A673 (cell line): Measurements from ENCODE around the gene NGB. TPM values are rescaled to one million over a fixed set of nuclear protein-coding genes. Genes with fewer than 3 reads are reported as not detected.

Experiments used
- BruUV-seq: library from RNA; stranded (reverse); fragments of 400-500 nt; replicated peaks from 2 replicates; lab custom pipeline; 2021; lab: Mats Ljungman, UMichigan
- CTCF ChIA-PET: fragments of 300-600 bp; sonication (Branson Sonifier 250); formaldehyde crosslinking; loops from one replicate; lab custom pipeline; 2022; ENCODE audit warnings: antibody characterized with exemption; lab: Charles Lee
- POLR2A ChIA-PET: fragments of 300-600 bp; sonication (Branson Sonifier 250); formaldehyde crosslinking; loops from one replicate; lab custom pipeline; 2022; ENCODE audit warnings: antibody characterized with exemption; ENCODE audit not compliant: low non-redundant PET; lab: Charles Lee
- DNase-seq: peaks from one replicate; pipeline ENCODE4 v3.0.0-alpha.2; 2015; ENCODE audit warnings: low spot score
- H3K27ac ChIP-seq: fragments of 200-600 bp; sonication (generic); 2 replicates; pipeline ENCODE4 v1.5.1; 2016; ENCODE audit warnings: mixed run types, low read depth, mild to moderate bottlenecking, mixed read lengths, antibody characterized with exemption, low read length; ENCODE audit not compliant: poor library complexity, severe bottlenecking
- H3K27me3 ChIP-seq: fragments of 200-600 bp; sonication (generic); replicated peaks from 2 replicates; pipeline ENCODE4 v1.6.1; 2017; ENCODE audit warnings: mixed run types, low read depth, mild to moderate bottlenecking, mixed read lengths, antibody characterized with exemption, low read length; ENCODE audit not compliant: insufficient read depth, poor library complexity
- H3K36me3 ChIP-seq: fragments of 200-600 bp; sonication (generic); 2 replicates; pipeline ENCODE4 v1.6.1; 2016; ENCODE audit warnings: mixed run types, mild to moderate bottlenecking, mixed read lengths, antibody characterized with exemption, low read length; ENCODE audit not compliant: insufficient read depth, poor library complexity, severe bottlenecking
- H3K4me1 ChIP-seq: fragments of 200-600 bp; sonication (generic); 2 replicates; pipeline ENCODE4 v1.6.1; 2017; ENCODE audit warnings: mixed run types, mild to moderate bottlenecking, mixed read lengths, antibody characterized with exemption, low read length; ENCODE audit not compliant: insufficient read depth, poor library complexity, severe bottlenecking
- H3K4me3 ChIP-seq: fragments of 200-600 bp; sonication (generic); 2 replicates; pipeline ENCODE4 v1.5.1; 2016; ENCODE audit warnings: low read depth, mixed run types, mild to moderate bottlenecking, mixed read lengths, low read length; ENCODE audit not compliant: poor library complexity, severe bottlenecking
- H3K9me3 ChIP-seq: fragments of 200-600 bp; sonication (generic); 2 replicates; pipeline ENCODE4 v1.6.1; 2016; ENCODE audit warnings: mixed run types, low read depth, mild to moderate bottlenecking, mixed read lengths, antibody characterized with exemption, low read length; ENCODE audit not compliant: poor library complexity, severe bottlenecking
- EZH2 ChIP-seq: fragments of 200-600 bp; sonication (generic); IDR thresholded peaks from 2 replicates; pipeline ENCODE4 v1.6.1; 2017; ENCODE audit warnings: borderline replicate concordance, low read depth, mild to moderate bottlenecking, mixed read lengths, antibody characterized with exemption, low read length; ENCODE audit not compliant: poor library complexity, severe bottlenecking
- intact Hi-C: fragments of 100-400 bp; cut with micrococcal nuclease; formaldehyde crosslinking; loops from one replicate; pipeline ENCODE4 v1.10.0; 2022; ENCODE audit not compliant: unreplicated experiment
- total RNA-seq: library from RNA; stranded (reverse); gene quantifications from 2 replicates; pipeline ENCODE4 v1.2.3, GENCODE V29; 2021
- TF ChIP-seq, protein P1 (sequence below): fragments of 300-800, 200-600 bp; sonication (generic); conservative IDR thresholded peaks from 2 replicates; pipeline ENCODE4 v1.5.1; 2017; ENCODE audit warnings: low read depth, mild to moderate bottlenecking, antibody characterized with exemption, low read length, moderate library complexity, mixed read lengths

The NGB gene
- total RNA-seq, 1 experiment from 2014 or later: not detected

GRCh38 chr14:77318006-77318553 lies 47.1 kb upstream of the NGB start:
- POLR2A ChIA-PET: interaction anchor here (0.8 kb wide), 1 partner anchor 104 kb away, joined by 3 read pairs; no protein-coding TSS in a partner anchor
- DNase-seq: no peak
- H3K4me1 ChIP-seq: peaks cover 24% of the 10 kb centered on the region
- no TSS peak for BruUV-seq
- no peaks in the 10 kb centered on the region for H3K9me3 ChIP-seq
- no peak overlapping the region for H3K4me3 ChIP-seq
- no peaks in the 10 kb centered on the region for H3K27me3 ChIP-seq
- H3K36me3 ChIP-seq: no peaks in the 10 kb centered on the region
- CTCF ChIA-PET: no interaction called here
- TF ChIP-seq, protein P1, sequence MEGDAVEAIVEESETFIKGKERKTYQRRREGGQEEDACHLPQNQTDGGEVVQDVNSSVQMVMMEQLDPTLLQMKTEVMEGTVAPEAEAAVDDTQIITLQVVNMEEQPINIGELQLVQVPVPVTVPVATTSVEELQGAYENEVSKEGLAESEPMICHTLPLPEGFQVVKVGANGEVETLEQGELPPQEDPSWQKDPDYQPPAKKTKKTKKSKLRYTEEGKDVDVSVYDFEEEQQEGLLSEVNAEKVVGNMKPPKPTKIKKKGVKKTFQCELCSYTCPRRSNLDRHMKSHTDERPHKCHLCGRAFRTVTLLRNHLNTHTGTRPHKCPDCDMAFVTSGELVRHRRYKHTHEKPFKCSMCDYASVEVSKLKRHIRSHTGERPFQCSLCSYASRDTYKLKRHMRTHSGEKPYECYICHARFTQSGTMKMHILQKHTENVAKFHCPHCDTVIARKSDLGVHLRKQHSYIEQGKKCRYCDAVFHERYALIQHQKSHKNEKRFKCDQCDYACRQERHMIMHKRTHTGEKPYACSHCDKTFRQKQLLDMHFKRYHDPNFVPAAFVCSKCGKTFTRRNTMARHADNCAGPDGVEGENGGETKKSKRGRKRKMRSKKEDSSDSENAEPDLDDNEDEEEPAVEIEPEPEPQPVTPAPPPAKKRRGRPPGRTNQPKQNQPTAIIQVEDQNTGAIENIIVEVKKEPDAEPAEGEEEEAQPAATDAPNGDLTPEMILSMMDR: no peak
- TF ChIP-seq EZH2: no peak
- no peak overlapping the region for H3K27ac ChIP-seq
- intact Hi-C loops: loop anchor here (5.0 kb wide), 1 partner anchor 441 kb away; no protein-coding TSS in a partner anchor

GRCh38 chr14:77316872-77317301 lies 45.9 kb upstream of the NGB start:
- no peaks in the 10 kb centered on the region for H3K27me3 ChIP-seq
- H3K4me3 ChIP-seq: no peak overlapping the region
- no peaks in the 10 kb centered on the region for H3K36me3 ChIP-seq
- peaks cover 20% of the 10 kb centered on the region for H3K4me1 ChIP-seq
- no peak for TF ChIP-seq EZH2
- DNase-seq: no peak
- H3K27ac ChIP-seq: no peak overlapping the region
- POLR2A ChIA-PET: no interaction called here
- no peaks in the 10 kb centered on the region for H3K9me3 ChIP-seq
- no TSS peak for BruUV-seq
- intact Hi-C loops: loop anchor here (5.0 kb wide), 1 partner anchor 440 kb away; no protein-coding TSS in a partner anchor
- CTCF ChIA-PET: interaction anchor here (0.6 to 2.6 kb wide), 6 partner anchors 13 to 987 kb away, joined by 4 to 26 read pairs (median 8); partner anchors contain the start of genes ALKBH1 and SLIRP

DNA sequence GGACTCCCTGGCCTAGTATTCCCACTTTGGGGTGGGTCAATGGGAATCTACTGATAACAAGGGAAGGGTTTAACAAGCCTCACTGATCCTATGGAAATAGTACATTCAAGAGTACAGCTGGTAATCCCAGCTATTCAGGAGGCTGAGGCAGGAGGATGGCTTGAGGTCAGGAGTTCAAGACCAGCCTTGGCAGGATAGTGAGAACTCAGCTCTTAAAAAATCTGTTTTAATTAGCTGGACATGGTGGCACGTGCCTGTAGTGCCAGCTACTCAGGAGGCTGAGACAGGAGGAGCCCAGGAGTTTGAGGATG lies 45.1 kb upstream of the NGB start:
- TF ChIP-seq, protein P1: no peak
- TF ChIP-seq EZH2: no peak
- CTCF ChIA-PET: interaction anchor here (0.5 to 2.6 kb wide), 16 partner anchors 8 to 1104 kb away, joined by 3 to 26 read pairs (median 5); partner anchors contain the start of gene TMED8
- Histone ChIP-seq H3K27me3 (no peaks in the 10 kb centered on the region), H3K9me3 (no peaks in the 10 kb centered on the region), H3K27ac (no peak overlapping the region), H3K4me1 (peaks cover 19% of the 10 kb centered on the region), H3K36me3 (no peaks in the 10 kb centered on the region), H3K4me3 (no peak overlapping the region)
- intact Hi-C loops: loop anchor here (5.0 kb wide), 1 partner anchor 439 kb away; no protein-coding TSS in a partner anchor
- POLR2A ChIA-PET: interaction anchor here (0.5 to 0.6 kb wide), 3 partner anchors 55 to 213 kb away, joined by 4 to 9 read pairs (median 4); no protein-coding TSS in a partner anchor
- no peak for DNase-seq
- no TSS peak for BruUV-seq
